Hematopoietic multipotent progenitor cell treated with erythropoietin and hydrocortisone succinate and interleukin-3 and kit ligand, for 6 days (in vitro differentiated cells): ENCODE results near the gene POLR3E.

Experiments
- DNase-seq: peaks from one replicate; pipeline ENCODE4 v3.0.0-alpha.2; 2015

The POLR3E gene

GRCh38 chr16:22369221-22369811 lies 72.1 kb downstream of the POLR3E start:
- DNase-seq = peak; percentile 76

- no peak for DNase-seq
Observed at GRCh38 chr16:22370038-22370820, 73.0 kb downstream of the POLR3E start.

- peak; percentile 22 for DNase-seq
Observed at GRCh38 chr16:22372882-22373661, 75.9 kb downstream of the POLR3E start.

GRCh38 chr16:22373662-22374310 lies 76.6 kb downstream of the POLR3E start:
- DNase-seq = peak; percentile 58

GRCh38 chr16:22374311-22375116 lies 77.3 kb downstream of the POLR3E start, which contains the start of gene CDR2:
CDR2 (minus strand) TSS chr16:22374619; CDS start chr16:22374309, 310 bp downstream.
- DNase-seq = peak; percentile 99

- peak; percentile 17 for DNase-seq
Observed at GRCh38 chr16:22375117-22375962, 78.1 kb downstream of the POLR3E start.

GRCh38 chr16:22375963-22376640 lies 78.9 kb downstream of the POLR3E start:
- DNase-seq = no peak

GRCh38 chr16:22379656-22380055 lies 82.4 kb downstream of the POLR3E start:
- DNase-seq = no peak

GRCh38 chr16:22380529-22380928 lies 83.3 kb downstream of the POLR3E start:
- DNase-seq = no peak

- DNase-seq = no peak
Observed at GRCh38 chr16:22381392-22381791, 84.2 kb downstream of the POLR3E start.

- DNase-seq = no peak
Observed at GRCh38 chr16:22383827-22384226, 86.6 kb downstream of the POLR3E start.
